Right lung (tissue), 5 donors: Measurements from ENCODE around the gene CACNA2D1. TPM values are rescaled to one million over a fixed set of nuclear protein-coding genes. Genes with fewer than 3 reads are reported as not detected.
"Not testable (repeated sequence)": the region's sequence is repeated elsewhere in the genome, so short reads cannot be mapped to it uniquely, and the experiment has no call there.

Experiments
- DNase-seq, 2 donors: peaks; one replicate each; pipeline ENCODE4 v3.0.0-alpha.2; 2013
- polyA plus RNA-seq, 5 donors: library from polyadenylated mRNA; unstranded; fragments of 120-200 nt; gene quantifications; one replicate each; pipeline versions ENCODE4 v1.2.1 to v1.2.3, GENCODE V29; 2013; ENCODE audit warnings: inconsistent platforms in 1 of 5, low replicate concordance in 1 of 5; ENCODE audit not compliant: insufficient read length in 5 of 5, insufficient read depth in 1 of 5

CACNA2D1 gene
- polyA plus RNA-seq, 5 donors, result 12.2 to 21.3 (median 18.6) TPM

DNA sequence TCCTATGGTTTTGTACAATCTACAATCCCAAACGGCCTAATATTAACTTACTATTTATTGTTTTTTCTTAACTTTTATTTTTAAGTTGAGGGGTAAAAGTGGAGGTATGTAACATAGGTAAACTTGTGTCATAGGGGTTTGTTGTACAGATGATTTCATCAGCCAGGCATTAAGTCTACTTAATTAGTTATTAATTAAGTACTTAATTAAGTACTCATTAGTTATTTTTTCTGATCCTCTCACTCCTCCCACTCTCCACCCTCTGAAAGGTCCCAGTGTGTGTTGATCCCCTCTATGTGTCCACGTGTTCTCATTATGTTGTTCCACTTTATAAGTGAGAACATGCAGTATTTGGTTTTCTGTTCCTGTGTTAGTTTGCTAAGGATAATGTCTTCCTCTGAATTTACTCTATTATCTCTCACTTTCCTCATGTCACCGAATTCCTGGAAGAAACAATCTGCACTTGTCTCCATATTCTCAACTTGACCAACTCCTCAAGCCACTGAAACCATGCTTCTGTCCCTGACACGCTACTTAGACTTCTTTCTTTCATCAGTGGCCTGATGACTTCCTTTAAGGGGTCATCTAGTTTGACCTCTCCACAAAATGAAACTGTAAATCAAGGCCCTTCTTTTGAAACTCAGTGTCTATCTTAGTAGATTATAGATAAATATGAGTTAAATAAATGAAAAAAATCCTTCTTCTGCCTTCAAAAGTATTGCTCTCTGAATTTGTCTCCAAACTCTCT lies 9.1 kb downstream of the CACNA2D1 start:
- no peak for DNase-seq

GRCh38 chr7:82433507-82433906 lies 10.1 kb downstream of the CACNA2D1 start:
- DNase-seq, result no peak

- DNase-seq, result not testable (repeated sequence)
Observed at GRCh38 chr7:82432743-82433142, 10.8 kb downstream of the CACNA2D1 start.

DNA sequence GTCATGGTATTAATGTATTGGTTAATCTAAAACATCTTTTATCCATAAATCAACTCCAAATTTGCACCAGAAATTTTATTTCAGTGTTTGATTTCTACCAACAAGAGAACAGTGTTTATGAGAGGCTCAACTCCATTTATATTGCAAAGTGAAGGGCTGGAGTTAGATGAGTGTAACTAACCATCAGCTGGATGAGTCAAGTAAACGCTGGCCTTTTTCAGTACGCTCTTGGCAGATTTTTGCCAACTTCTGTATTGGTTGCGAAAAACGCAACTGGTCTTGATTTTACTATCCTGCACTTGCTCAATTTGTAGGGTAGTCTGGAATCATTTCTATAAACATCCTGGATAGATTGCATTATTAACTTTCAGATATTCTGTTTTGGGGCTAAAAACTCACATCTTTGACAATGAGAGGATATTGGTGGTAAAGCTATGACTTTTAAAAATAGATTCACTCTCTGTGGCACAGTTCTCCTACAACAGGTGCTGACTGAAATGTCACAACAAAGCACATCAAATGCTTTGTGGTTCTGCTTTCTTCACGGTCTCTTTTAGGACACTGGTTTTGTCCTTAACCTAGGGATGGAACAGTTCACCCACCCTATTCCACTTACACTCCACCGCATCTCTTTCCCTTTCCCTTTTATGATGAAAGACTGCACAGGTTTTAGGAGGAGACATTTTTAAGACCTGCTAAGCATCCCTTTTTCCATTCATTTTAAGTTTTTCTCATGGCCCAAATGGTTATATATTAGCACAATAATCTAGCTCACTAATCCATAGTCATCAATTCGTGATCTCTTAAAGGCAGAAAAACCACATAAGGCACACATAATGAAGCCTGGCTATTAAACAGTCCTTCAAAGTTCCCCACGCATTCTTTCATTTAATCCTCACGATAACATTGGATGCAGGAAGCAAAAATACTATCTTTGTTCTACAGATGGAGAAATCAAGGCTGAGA lies 12.8 kb downstream of the CACNA2D1 start:
- DNase-seq, result no peak

GRCh38 chr7:82429408-82429807 lies 14.2 kb downstream of the CACNA2D1 start:
- no peak for DNase-seq

GRCh38 chr7:82428186-82428961 lies 15.2 kb downstream of the CACNA2D1 start:
- DNase-seq, result no peak

DNA sequence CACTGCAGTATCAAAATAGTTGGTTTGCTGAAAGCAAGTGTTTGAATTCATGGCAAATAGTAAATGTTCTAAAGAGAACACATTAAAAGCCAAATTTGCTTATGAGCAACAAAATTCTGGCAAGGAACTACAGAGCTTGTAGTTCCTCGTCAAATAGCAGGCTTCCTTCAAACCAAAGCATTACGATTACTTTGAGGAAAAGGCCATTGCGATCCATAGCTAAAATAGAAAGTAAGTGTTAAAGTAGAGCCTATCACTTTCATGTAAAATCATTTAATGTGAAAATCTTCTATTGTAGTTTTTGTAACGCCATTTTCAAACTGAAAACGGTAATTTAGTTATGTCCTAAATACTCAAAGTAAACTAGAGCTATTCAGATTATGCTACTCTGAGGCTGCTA lies 20.1 kb downstream of the CACNA2D1 start:
- DNase-seq, result no peak

DNA sequence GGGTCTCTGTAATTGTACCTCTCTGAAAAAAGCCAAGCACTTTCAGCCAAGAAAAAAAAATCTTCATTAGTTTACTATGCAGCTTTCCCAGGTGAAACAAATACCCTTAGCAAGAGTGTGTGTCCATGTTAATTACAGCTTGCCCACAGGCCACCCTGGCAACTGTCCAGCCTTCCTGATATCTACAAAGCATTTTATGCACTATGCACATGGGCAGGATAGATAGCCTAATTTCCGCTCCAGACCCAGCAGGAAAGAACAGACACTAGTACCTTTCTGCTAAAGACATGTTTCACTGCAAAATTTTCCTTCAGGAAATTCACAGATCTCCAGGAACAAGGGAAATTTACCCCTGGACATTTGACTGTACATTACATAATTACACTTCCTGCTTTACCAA lies 24.4 kb downstream of the CACNA2D1 start:
- no peak for DNase-seq

GRCh38 chr7:82417898-82418297 lies 25.7 kb downstream of the CACNA2D1 start:
- no peak for DNase-seq

GRCh38 chr7:82416402-82416801 lies 27.2 kb downstream of the CACNA2D1 start:
- no peak for DNase-seq

- no peak for DNase-seq
Observed at GRCh38 chr7:82414389-82414788, 29.2 kb downstream of the CACNA2D1 start.

- DNase-seq, result no peak
Observed at GRCh38 chr7:82413237-82413636, 30.3 kb downstream of the CACNA2D1 start.

DNA sequence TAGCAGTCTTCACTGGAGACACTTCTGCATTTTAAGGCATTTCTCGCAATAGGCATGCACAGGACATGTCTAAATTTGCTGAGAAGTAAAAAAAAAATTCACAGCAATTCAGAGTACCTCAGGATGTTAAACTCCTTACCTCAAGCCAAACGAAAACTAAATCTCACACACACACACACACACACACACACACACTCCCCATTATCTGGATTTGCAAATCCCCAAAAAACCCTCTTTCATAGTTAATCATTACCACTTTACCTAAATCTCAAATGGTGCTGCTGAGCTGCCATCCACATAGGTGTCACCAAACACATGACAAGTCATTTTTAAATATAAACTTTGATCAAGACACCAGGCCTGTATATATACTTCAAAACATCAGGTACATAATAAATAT lies 31.8 kb downstream of the CACNA2D1 start:
- no peak for DNase-seq

DNA sequence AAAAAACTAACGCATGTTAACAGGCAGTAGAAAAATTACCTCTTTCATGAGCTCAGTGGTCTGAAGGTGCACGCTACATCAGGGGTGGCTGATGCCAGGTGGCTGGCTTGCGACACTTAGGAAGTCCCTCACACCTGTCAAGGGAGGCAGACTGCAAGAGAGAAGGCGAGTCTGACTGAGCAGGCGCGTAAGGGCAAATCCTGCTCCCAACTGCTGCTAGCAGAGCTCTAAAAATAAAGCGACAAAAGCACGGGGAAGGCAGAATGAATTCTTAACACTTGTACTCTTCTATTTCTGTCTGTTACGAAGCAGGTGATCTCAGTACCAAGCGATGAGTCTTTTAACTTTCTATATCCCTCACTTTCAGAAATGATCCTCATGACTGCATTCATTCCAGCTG lies 33.1 kb downstream of the CACNA2D1 start:
- DNase-seq, result no peak

DNA sequence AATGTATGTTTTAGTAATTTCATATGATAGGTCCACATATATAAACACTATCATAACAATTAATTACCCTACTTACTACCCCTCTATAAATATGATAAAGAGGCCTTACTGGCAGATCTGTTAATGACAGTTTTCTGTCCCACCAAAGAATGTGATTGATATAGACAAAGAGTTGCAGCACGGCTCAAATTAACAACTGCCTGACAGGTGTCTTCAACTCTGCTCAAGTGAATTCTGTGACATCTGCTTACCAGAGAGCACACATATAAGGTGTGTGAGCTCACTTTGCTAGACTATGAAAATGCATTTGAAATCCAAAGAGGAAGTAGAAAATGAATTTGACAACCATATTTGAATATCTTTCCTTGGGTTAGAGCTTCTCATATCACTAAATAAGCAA lies 36.6 kb downstream of the CACNA2D1 start:
- no peak for DNase-seq

- no peak for DNase-seq
Observed at GRCh38 chr7:82405301-82405700, 38.3 kb downstream of the CACNA2D1 start.

DNA sequence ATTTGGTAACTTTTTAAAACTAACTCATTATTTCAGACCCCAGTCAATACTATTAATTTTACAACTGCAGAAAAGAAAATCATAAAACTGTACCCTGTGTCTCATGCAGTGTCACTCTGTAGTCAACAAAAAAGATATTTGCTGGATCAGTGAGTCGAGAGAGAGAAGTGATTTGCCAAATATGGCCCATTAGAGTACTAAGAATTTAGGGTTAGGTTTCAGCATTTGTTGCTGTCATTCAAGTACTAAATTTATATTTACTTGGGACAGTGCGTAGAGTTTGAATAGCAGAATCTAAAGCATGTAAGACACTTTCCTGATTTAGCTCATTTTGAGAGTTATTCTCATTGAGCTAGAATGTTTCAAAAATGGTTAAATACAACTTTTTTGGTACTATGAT lies 38.9 kb downstream of the CACNA2D1 start:
- DNase-seq, result no peak

DNA sequence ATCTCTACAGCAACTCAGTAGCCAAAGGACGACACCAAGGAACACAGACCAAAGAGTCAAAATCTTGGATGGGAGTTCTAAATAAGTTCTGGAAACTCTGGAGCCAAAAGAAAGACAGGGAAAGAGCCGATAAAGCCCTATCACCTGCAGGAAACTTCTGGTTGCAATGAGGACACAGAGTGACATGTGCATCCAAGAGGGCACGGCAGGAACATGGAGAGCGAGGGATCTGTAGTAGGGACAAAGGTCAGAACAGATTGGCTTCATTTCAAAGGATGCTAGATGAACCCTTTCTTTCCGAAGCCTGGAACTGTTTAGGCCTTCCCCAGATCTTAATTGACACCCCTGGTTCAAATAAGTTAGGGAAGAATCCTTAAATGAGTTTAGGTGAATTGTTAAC lies 39.5 kb downstream of the CACNA2D1 start:
- DNase-seq, result no peak

DNA sequence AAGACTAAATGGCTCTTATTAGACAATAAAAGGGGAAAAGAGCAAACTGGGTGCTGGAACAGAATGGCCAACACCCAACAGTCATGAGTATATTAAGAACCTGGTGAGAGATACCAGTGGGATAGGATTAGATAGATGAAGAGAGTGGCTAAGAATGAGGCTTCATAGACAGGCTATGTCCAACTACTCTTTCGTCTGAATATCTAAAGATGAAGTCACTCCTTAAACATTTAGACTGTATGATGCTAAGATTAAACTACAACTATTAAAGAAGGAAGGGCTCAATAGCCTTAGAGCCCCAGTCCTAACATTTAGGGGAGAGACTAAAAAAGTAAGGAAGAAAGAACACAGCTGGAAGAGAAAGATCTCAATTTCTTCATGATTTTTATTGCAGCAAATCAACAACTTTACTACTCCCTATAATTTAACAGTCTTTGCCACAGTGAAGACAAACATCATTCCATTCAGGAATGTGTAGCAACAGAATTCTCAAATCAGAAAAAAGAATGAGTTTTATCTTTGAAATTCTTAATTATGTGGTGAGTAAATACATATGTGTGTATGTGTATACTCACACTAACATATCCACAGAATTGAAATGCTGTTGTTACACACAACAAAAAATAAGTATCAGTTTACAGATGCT lies 45.6 kb downstream of the CACNA2D1 start:
- DNase-seq, result peak in 1 of 2 donors; percentile 23

DNA sequence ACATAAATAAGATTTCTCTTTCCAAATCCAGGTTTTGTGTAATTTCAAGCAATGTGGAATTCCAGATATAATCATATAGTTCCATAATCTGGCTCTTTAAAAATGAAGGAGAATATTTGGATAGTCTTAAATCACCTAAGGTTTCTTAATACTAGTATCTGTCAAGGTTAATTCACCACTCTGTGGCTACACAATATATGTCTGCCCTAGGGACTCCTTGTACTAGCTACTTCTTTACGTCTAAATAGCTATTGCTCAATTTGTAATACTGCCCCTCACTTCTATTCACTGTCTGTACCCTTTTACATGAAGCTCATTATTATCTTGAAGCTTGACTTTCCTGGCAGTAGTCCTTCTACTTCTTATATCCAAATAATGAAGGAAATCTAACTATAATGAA lies 47.2 kb downstream of the CACNA2D1 start:
- DNase-seq, result no peak

DNA sequence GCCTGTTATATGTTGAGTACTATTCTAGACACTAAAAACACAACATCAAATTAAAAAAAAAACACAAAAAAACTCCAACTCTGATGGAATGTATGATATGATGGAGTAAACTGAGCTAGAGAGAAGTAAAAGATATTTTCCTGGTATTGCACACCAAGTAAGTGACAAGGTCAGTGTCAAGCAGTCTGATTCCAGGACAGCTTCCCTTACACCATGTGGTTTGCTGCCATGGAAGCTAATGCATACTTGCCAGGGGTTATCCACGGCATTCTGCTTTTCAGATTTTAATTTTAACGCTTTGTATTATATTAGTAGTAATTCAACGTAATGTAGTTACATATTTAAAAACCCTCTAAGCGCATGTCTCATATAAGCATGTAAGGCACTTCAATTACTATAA lies 48.4 kb downstream of the CACNA2D1 start:
- DNase-seq, result no peak

DNA sequence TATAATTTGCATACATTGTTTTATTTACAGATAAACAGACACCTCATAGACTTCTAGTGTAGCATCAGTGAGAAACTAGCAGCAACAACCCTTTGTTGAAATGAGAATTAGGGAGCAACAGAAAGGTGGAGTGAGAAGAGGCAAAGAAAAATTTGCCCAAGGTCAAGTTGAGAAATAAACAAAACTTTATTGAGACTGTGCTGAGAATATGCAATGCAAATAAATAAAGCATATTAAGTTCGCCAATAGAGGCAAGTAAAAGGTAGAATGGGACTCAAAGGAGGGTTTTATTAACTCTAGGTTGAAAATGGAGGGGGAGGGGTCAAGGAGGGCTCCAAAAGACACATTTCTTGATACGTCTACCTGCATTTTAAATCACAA lies 49.7 kb downstream of the CACNA2D1 start:
- DNase-seq, result no peak
